OCI-LY1 (cell line): ENCODE results near the gene TARS3.

Source experiments
- H2AFZ ChIP-seq: fragments of 200-600 bp; sonication (generic), shearing (Covaris generic); 2 replicates; pipeline ENCODE4 v1.6.0; 2014; ENCODE audit warnings: antibody characterized with exemption, mild to moderate bottlenecking, low read length
- H3F3A ChIP-seq: fragments of 200-600 bp; sonication (generic), shearing (Covaris generic); 2 replicates; pipeline ENCODE4 v1.6.0; 2014; ENCODE audit warnings: mild to moderate bottlenecking, antibody characterized with exemption, low read length, moderate library complexity; ENCODE audit not compliant: insufficient read depth
- H3K27ac ChIP-seq: fragments of 200-600 bp; sonication (generic); 2 replicates; pipeline ENCODE4 v1.5.1; 2014; ENCODE audit warnings: low read length, mixed run types, mild to moderate bottlenecking, low read depth; ENCODE audit not compliant: poor library complexity, severe bottlenecking
- H3K27me3 ChIP-seq: fragments of 200-600 bp; sonication (generic); 2 replicates; pipeline ENCODE4 v1.6.0; 2014; ENCODE audit warnings: antibody characterized with exemption, mild to moderate bottlenecking, low read length, moderate library complexity; ENCODE audit not compliant: insufficient read depth
- H3K36me3 ChIP-seq: fragments of 200-600 bp; sonication (generic); 2 replicates; pipeline ENCODE4 v1.6.1; 2014; ENCODE audit warnings: mild to moderate bottlenecking, antibody characterized with exemption, low read length, moderate library complexity, mixed read lengths; ENCODE audit not compliant: insufficient read depth
- H3K4me1 ChIP-seq: fragments of 200-600 bp; sonication (generic); 2 replicates; pipeline ENCODE4 v1.5.1; 2014; ENCODE audit warnings: mild to moderate bottlenecking, low read length, moderate library complexity; ENCODE audit not compliant: insufficient read depth, severe bottlenecking
- H3K4me2 ChIP-seq: fragments of 200-600 bp; sonication (generic), shearing (Covaris generic); 2 replicates; pipeline ENCODE4 v1.6.1; 2014; ENCODE audit warnings: low read length
- H3K4me3 ChIP-seq: fragments of 200-600 bp; sonication (generic); 2 replicates; pipeline ENCODE4 v1.5.1; 2014; ENCODE audit warnings: low read length, low read depth, mild to moderate bottlenecking, mixed read lengths; ENCODE audit not compliant: poor library complexity, severe bottlenecking
- H3K79me2 ChIP-seq: fragments of 200-600 bp; shearing (Covaris generic); 2 replicates; pipeline ENCODE4 v1.6.1; 2016; ENCODE audit warnings: mixed run types, low read length, mixed read lengths; ENCODE audit not compliant: insufficient read depth
- H3K9ac ChIP-seq: fragments of 200-600 bp; sonication (generic), shearing (Covaris generic); 2 replicates; pipeline ENCODE4 v1.6.1; 2014; ENCODE audit warnings: mild to moderate bottlenecking, low read length, mixed read lengths
- H3K9me2 ChIP-seq: fragments of 200-600 bp; sonication (generic), shearing (Covaris generic); 2 replicates; pipeline ENCODE4 v1.6.1; 2014; ENCODE audit warnings: low read depth, mild to moderate bottlenecking, low read length, mixed read lengths
- H3K9me3 ChIP-seq: fragments of 200-600 bp; shearing (Covaris generic); 2 replicates; pipeline ENCODE4 v1.6.1; 2014; ENCODE audit warnings: low read length, mixed read lengths
- H4K20me1 ChIP-seq: fragments of 200-600 bp; sonication (generic), shearing (Covaris generic); 2 replicates; pipeline ENCODE4 v1.6.0; 2016; ENCODE audit warnings: mild to moderate bottlenecking, low read length; ENCODE audit not compliant: insufficient read depth
- EZH2 ChIP-seq: fragments of 200-600 bp; sonication (generic), shearing (Covaris generic); IDR thresholded peaks from 2 replicates; pipeline ENCODE4 v1.8.0; 2017; ENCODE audit warnings: borderline replicate concordance, mixed run types, mild to moderate bottlenecking, antibody characterized with exemption, low read length, moderate library complexity, mixed read lengths
- TF ChIP-seq, protein P1 (sequence below): fragments of 200-600 bp; sonication (generic), shearing (Covaris generic); IDR thresholded peaks from 2 replicates; pipeline ENCODE4 v1.5.1; 2017; ENCODE audit warnings: mild to moderate bottlenecking, antibody characterized with exemption, low read length, moderate library complexity, mixed read lengths

Gene TARS3

GRCh38 chr15:101625184-101625583 is 99.1 kb downstream of the TARS3 start:
- Histone ChIP-seq H3K4me3 (no peak overlapping the region), H3K36me3 (no peaks in the 10 kb centered on the region), H3K27me3 (no peaks in the 10 kb centered on the region), H3K27ac (no peak overlapping the region), H3K79me2 (no peaks in the 10 kb centered on the region), H3K9me2 (no peaks in the 10 kb centered on the region), H3K4me1 (no peaks in the 10 kb centered on the region), H3K9me3 (no peaks in the 10 kb centered on the region), H4K20me1 (no peaks in the 10 kb centered on the region), H3F3A (no peaks in the 10 kb centered on the region), H2AFZ (no peak overlapping the region), H3K9ac (no peak overlapping the region), H3K4me2 (no peak overlapping the region)
- TF ChIP-seq EZH2: no peak
- TF ChIP-seq, protein P1, sequence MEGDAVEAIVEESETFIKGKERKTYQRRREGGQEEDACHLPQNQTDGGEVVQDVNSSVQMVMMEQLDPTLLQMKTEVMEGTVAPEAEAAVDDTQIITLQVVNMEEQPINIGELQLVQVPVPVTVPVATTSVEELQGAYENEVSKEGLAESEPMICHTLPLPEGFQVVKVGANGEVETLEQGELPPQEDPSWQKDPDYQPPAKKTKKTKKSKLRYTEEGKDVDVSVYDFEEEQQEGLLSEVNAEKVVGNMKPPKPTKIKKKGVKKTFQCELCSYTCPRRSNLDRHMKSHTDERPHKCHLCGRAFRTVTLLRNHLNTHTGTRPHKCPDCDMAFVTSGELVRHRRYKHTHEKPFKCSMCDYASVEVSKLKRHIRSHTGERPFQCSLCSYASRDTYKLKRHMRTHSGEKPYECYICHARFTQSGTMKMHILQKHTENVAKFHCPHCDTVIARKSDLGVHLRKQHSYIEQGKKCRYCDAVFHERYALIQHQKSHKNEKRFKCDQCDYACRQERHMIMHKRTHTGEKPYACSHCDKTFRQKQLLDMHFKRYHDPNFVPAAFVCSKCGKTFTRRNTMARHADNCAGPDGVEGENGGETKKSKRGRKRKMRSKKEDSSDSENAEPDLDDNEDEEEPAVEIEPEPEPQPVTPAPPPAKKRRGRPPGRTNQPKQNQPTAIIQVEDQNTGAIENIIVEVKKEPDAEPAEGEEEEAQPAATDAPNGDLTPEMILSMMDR: no peak

- no peaks in the 10 kb centered on the region for H4K20me1 ChIP-seq
- no peaks in the 10 kb centered on the region for H3K27me3 ChIP-seq
- H3K4me3 ChIP-seq: no peak overlapping the region
- no peak overlapping the region for H2AFZ ChIP-seq
- no peaks in the 10 kb centered on the region for H3F3A ChIP-seq
- no peak overlapping the region for H3K4me2 ChIP-seq
- H3K4me1 ChIP-seq: no peaks in the 10 kb centered on the region
- H3K9me2 ChIP-seq: no peaks in the 10 kb centered on the region
- no peaks in the 10 kb centered on the region for H3K36me3 ChIP-seq
- no peak overlapping the region for H3K9ac ChIP-seq
- no peak for TF ChIP-seq EZH2
- TF ChIP-seq, protein P1: no peak
- no peaks in the 10 kb centered on the region for H3K79me2 ChIP-seq
- H3K9me3 ChIP-seq: no peaks in the 10 kb centered on the region
- H3K27ac ChIP-seq: no peak overlapping the region
Observed at GRCh38 chr15:101623367-101624304, 100.6 kb downstream of the TARS3 start.

GRCh38 chr15:101621961-101622360 is 102.3 kb downstream of the TARS3 start:
- Histone ChIP-seq H3K4me2 (no peak overlapping the region), H3K36me3 (no peaks in the 10 kb centered on the region), H3K27ac (no peak overlapping the region), H3F3A (no peaks in the 10 kb centered on the region), H4K20me1 (no peaks in the 10 kb centered on the region), H3K27me3 (no peaks in the 10 kb centered on the region), H3K4me1 (no peaks in the 10 kb centered on the region), H3K4me3 (no peak overlapping the region), H3K9me2 (no peaks in the 10 kb centered on the region), H3K79me2 (no peaks in the 10 kb centered on the region), H2AFZ (no peak overlapping the region), H3K9me3 (no peaks in the 10 kb centered on the region), H3K9ac (no peak overlapping the region)
- TF ChIP-seq, protein P1: no peak
- no peak for TF ChIP-seq EZH2
